Measurements from ENCODE around the gene ADAM33.
A peak's percentile ranks its signal among the peaks of the same experiment; 100 is the strongest.

ADAM33 gene

GRCh38 chr20:3651204-3651962 lies 30.4 kb downstream of the ADAM33 start:
- no peaks in the 10 kb centered on the region for H4K20me1 ChIP-seq
- 0 out of 2 replicates have a peak overlapping the region, but pooled peaks have one; percentile 2 for H3K27ac ChIP-seq
- no peak overlapping the region for H3K9ac ChIP-seq
- no peak overlapping the region for H3K4me3 ChIP-seq
- no peaks in the 10 kb centered on the region for H3K9me3 ChIP-seq
- peaks cover 68% of the 10 kb centered on the region for H3K4me1 ChIP-seq
- no peaks in the 10 kb centered on the region for H3K27me3 ChIP-seq
- 0 out of 2 replicates have a peak, but pooled peaks cover 5% of the 10 kb centered on the region for H3K36me3 ChIP-seq
- H3K4me2 ChIP-seq, result peak overlapping the region; percentile 85
- TF ChIP-seq Cebpa-rat (IDR thresholded peaks at IDR 0.05), result no peak

DNA sequence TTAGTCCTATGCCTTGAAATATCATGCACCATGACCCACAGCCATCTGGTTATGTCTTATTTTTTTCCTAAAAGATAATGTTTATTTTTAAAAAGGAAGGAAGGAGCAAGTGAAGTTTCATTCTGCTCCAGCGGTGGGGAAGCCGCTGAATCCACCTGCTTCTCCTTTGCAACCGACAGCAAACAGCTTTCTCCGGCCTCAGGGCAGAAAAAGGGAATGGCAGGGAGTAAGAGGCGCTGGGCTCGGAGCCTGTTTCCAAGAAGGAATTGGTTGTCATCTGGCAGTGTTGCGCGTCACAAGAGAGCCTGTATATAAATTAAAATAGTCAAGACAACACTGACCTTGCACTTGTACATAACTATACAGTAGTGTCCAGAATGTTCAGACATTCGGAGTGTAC lies 32.9 kb downstream of the ADAM33 start:
- H3K36me3 ChIP-seq, result peaks cover 19% of the 10 kb centered on the region
- H3K4me1 ChIP-seq, result peaks cover 64% of the 10 kb centered on the region
- TF ChIP-seq Cebpa-rat (IDR thresholded peaks at IDR 0.05), result no peak

DNA sequence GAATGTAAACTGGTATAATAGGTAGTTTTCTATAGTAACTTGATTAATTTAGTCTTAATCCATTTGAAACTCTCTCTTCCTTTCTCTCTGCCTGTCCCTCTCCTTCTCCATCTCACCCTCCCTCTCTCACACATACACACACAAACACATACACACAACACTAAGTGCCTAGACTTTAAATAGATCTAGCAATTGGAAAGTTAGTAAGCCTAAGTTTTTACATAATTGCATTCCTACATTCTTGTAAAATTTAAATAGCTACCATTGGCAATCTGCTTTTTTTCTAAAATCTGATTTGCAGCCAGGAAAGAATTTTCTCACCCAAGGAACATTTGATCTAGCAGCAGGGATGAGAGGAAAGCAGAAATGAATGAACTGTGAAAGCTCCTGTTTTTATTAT lies 34.3 kb downstream of the ADAM33 start:
- peak overlapping the region; percentile 49 for H3K4me2 ChIP-seq
- H4K20me1 ChIP-seq, result no peaks in the 10 kb centered on the region
- TF ChIP-seq Cebpa-rat (IDR thresholded peaks at IDR 0.05), result no peak
- H3K9ac ChIP-seq, result no peak overlapping the region
- no peak overlapping the region for H3K27ac ChIP-seq
- H3K27me3 ChIP-seq, result no peaks in the 10 kb centered on the region
- H3K36me3 ChIP-seq, result peaks cover 25% of the 10 kb centered on the region
- H3K4me1 ChIP-seq, result peaks cover 49% of the 10 kb centered on the region
- H3K4me3 ChIP-seq, result no peak overlapping the region
- no peaks in the 10 kb centered on the region for H3K9me3 ChIP-seq

More for the DNA sequence above, 32.9 kb downstream of the ADAM33 start:
- H4K20me1 ChIP-seq, result no peaks in the 10 kb centered on the region
- H3K9ac ChIP-seq, result no peak overlapping the region
- peak overlapping the region; percentile 55 for H3K4me2 ChIP-seq
- H3K4me3 ChIP-seq, result no peak overlapping the region
- no peaks in the 10 kb centered on the region for H3K9me3 ChIP-seq
- no peaks in the 10 kb centered on the region for H3K27me3 ChIP-seq
- no peak overlapping the region for H3K27ac ChIP-seq

GRCh38 chr20:3646651-3647050 lies 35.2 kb downstream of the ADAM33 start:
- H3K36me3 ChIP-seq, result peaks cover 28% of the 10 kb centered on the region
- H3K4me1 ChIP-seq, result peaks cover 41% of the 10 kb centered on the region
- H3K4me2 ChIP-seq, result no peak overlapping the region
- H4K20me1 ChIP-seq, result no peaks in the 10 kb centered on the region
- H3K27me3 ChIP-seq, result no peaks in the 10 kb centered on the region
- H3K9me3 ChIP-seq, result no peaks in the 10 kb centered on the region
- no peak overlapping the region for H3K9ac ChIP-seq
- no peak overlapping the region for H3K4me3 ChIP-seq
- TF ChIP-seq Cebpa-rat (IDR thresholded peaks at IDR 0.05), result no peak
- H3K27ac ChIP-seq, result no peak overlapping the region

GRCh38 chr20:3646067-3646440 lies 35.8 kb downstream of the ADAM33 start:
- no peak for TF ChIP-seq Cebpa-rat (IDR thresholded peaks at IDR 0.05)
- Histone ChIP-seq H3K36me3 (peaks cover 33% of the 10 kb centered on the region), H3K4me1 (peaks cover 35% of the 10 kb centered on the region), H3K27ac (no peak overlapping the region), H3K4me2 (no peak overlapping the region), H3K27me3 (no peaks in the 10 kb centered on the region), H3K9ac (no peak overlapping the region), H3K9me3 (no peaks in the 10 kb centered on the region; the same call in 1 of the 2 replicates), H3K4me3 (no peak overlapping the region), H4K20me1 (no peaks in the 10 kb centered on the region)

DNA sequence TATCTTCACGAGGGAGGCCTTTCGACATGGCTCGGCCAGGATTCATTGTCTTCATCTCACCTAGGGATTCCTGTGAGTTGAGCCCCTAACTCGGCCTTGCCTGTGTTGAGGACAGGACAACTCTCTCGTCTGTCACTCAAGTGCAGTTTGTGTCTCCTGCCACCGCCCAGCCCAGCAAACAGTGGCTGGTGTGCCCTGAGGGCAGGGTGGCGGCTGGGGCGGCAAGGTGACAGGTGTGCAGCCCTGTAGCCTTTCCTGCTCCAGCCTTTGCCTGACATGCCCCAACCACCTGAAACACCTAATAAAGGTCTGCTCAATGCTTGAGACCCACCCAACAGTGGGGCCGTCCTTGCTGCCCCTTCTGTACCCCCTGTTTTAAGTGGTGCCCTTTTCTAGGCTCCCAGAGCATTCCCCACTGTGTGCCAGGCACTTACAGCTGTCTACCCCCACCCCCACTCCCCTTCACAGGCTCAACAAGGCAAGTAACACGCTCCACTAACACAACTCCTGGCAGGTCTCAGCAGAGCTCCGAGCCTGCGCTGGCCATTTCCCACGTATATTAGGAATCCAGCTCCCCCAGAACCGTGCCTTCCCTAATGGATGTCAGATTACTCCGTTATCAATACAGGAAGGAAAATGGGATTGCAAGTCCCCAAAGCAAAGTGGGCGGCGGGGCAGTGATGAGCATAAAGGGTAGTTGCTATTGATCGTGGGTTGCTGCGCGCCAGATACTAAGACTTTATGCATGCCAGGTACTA lies 36.3 kb downstream of the ADAM33 start:
- H3K4me2 ChIP-seq, result no peak overlapping the region
- no peaks in the 10 kb centered on the region for H3K27me3 ChIP-seq
- peaks cover 4% of the 10 kb centered on the region for H3K9me3 ChIP-seq
- TF ChIP-seq Cebpa-rat (IDR thresholded peaks at IDR 0.05), result no peak
- no peak overlapping the region for H3K4me3 ChIP-seq
- H4K20me1 ChIP-seq, result no peaks in the 10 kb centered on the region
- H3K36me3 ChIP-seq, result peaks cover 39% of the 10 kb centered on the region
- no peak overlapping the region for H3K27ac ChIP-seq
- H3K4me1 ChIP-seq, result peaks cover 33% of the 10 kb centered on the region
- no peak overlapping the region for H3K9ac ChIP-seq

DNA sequence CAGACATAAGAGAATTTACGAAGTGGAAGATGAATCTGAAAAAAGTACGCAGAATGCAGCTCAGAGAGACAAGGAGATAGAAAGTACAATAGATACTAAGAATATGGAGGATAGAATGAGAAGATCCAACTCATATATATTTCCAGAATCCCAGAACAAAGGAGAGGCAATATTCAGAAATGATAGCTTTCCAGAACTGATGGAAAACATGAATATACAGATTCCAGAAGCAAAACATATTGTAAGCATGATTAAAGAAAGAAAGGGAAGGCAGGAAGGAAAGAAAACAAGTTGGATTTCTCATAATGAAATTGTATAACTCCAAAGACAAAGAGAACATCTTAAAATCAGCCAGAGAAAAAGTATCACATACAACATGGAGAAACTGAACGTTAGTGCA lies 41.6 kb downstream of the ADAM33 start:
- TF ChIP-seq Cebpa-rat (IDR thresholded peaks at IDR 0.05), result no peak
- peaks cover 19% of the 10 kb centered on the region for H3K4me1 ChIP-seq

GRCh38 chr20:3635346-3635745 lies 46.5 kb downstream of the ADAM33 start:
- Histone ChIP-seq H3K9me3 (peaks cover 10% of the 10 kb centered on the region), H3K9ac (no peak overlapping the region)

More for the DNA sequence above, 41.6 kb downstream of the ADAM33 start:
- Histone ChIP-seq H3K27ac (no peak overlapping the region), H3K9me3 (peaks cover 16% of the 10 kb centered on the region), H3K9ac (no peak overlapping the region), H3K4me3 (no peak overlapping the region), H3K4me2 (no peak overlapping the region), H4K20me1 (no peaks in the 10 kb centered on the region), H3K27me3 (no peaks in the 10 kb centered on the region), H3K36me3 (peaks cover 28% of the 10 kb centered on the region)

GRCh38 chr20:3633913-3634478 lies 47.8 kb downstream of the ADAM33 start:
- H3K36me3 ChIP-seq, result peaks cover 14% of the 10 kb centered on the region
- no peaks in the 10 kb centered on the region for H3K27me3 ChIP-seq
- H3K4me3 ChIP-seq, result no peak overlapping the region
- H3K4me1 ChIP-seq, result peaks cover 4% of the 10 kb centered on the region
- H3K9ac ChIP-seq, result no peak overlapping the region
- H3K27ac ChIP-seq, result no peak overlapping the region
- no peaks in the 10 kb centered on the region for H3K9me3 ChIP-seq
- 0 out of 2 replicates have a peak overlapping the region, but pooled peaks have one; percentile 11 for H3K4me2 ChIP-seq
- TF ChIP-seq Cebpa-rat (IDR thresholded peaks at IDR 0.05), result no peak
- H4K20me1 ChIP-seq, result no peaks in the 10 kb centered on the region

More at GRCh38 chr20:3635346-3635745, 46.5 kb downstream of the ADAM33 start:
- Histone ChIP-seq H3K4me1 (peaks cover 13% of the 10 kb centered on the region), H3K4me3 (no peak overlapping the region), H4K20me1 (no peaks in the 10 kb centered on the region), H3K36me3 (peaks cover 8% of the 10 kb centered on the region), H3K27me3 (no peaks in the 10 kb centered on the region), H3K4me2 (no peak overlapping the region), H3K27ac (no peak overlapping the region)
- no peak for TF ChIP-seq Cebpa-rat (IDR thresholded peaks at IDR 0.05)

Measured in BLaER1 (cell line).